H1 (cell line): ENCODE data around the gene LCE2C. TPM values are rescaled to one million over a fixed set of nuclear protein-coding genes. Genes with fewer than 3 reads are reported as not detected.

Experiments used
- polyA plus RNA-seq, 7 experiments: library from polyadenylated mRNA; depleted of rRNA in 3 of 7; stranded (reverse) in 5 of 7; unstranded in 2 of 7; fragments of >200 nt in 5 of 7; fragments of 200-250 nt in 2 of 7; gene quantifications; 1 replicate in 5 of 7; 2 replicates in 1 of 7; 4 replicates in 1 of 7; pipeline versions ENCODE4 v1.2.1 to v1.2.3, GENCODE V29; 2011 to 2013; ENCODE audit warnings: missing spikeins in 2 of 7, mixed read lengths in 2 of 7
- total RNA-seq: library from RNA; stranded (reverse); fragmentation: NEBNext Ultra II Directional; extraction: Animal tissue kit (Norgen Biotek cat#: 25700); gene quantifications from 2 replicates; pipeline ENCODE4 v1.2.1, GENCODE V29; 2021

The LCE2C gene
- total and polyA plus RNA-seq, 2 of the 8 experiments (the other 6 are each of a cell fraction or from before 2014, with no cell fraction given) = not detected

Other genes with a start within 250 kb of the LCE2C start
- not detected in 2 replicates for gene LCE5A, start 164.5 kb upstream of the LCE2C start, total RNA-seq
- not detected in 2 replicates for gene LCE5A, start 164.5 kb upstream of the LCE2C start, polyA plus RNA-seq (2011; rRNA removed)
- not detected in 2 replicates for gene CRCT1, start 160.8 kb upstream of the LCE2C start, total RNA-seq
- gene CRCT1, start 160.8 kb upstream of the LCE2C start, polyA plus RNA-seq (2011; rRNA removed) = not detected in 2 replicates
- gene LCE3E, start 108.5 kb upstream of the LCE2C start, total RNA-seq = not detected in 2 replicates
- gene LCE3E, start 108.5 kb upstream of the LCE2C start, polyA plus RNA-seq (2011; rRNA removed) = not detected in 2 replicates
- gene LCE3D, start 94.8 kb upstream of the LCE2C start, total RNA-seq = not detected in 2 replicates
- not detected in 2 replicates for gene LCE3D, start 94.8 kb upstream of the LCE2C start, polyA plus RNA-seq (2011; rRNA removed)
- gene LCE3C, start 75.0 kb upstream of the LCE2C start, total RNA-seq = not detected in 2 replicates
- not detected in 2 replicates for gene LCE3C, start 75.0 kb upstream of the LCE2C start, polyA plus RNA-seq (2011; rRNA removed)
- not detected in 2 replicates for gene LCE3B, start 61.5 kb upstream of the LCE2C start, total RNA-seq
- gene LCE3B, start 61.5 kb upstream of the LCE2C start, polyA plus RNA-seq (2011; rRNA removed) = not detected in 2 replicates
- gene LCE3A, start 52.2 kb upstream of the LCE2C start, total RNA-seq = not detected in 2 replicates
- not detected in 2 replicates for gene LCE3A, start 52.2 kb upstream of the LCE2C start, polyA plus RNA-seq (2011; rRNA removed)
- gene LCE2D, start 11.9 kb upstream of the LCE2C start, total RNA-seq = not detected in 2 replicates
- gene LCE2D, start 11.9 kb upstream of the LCE2C start, polyA plus RNA-seq (2011; rRNA removed) = not detected in 2 replicates
- not detected in 2 replicates for gene LCE2B, start 10.8 kb downstream of the LCE2C start, total RNA-seq
- not detected in 2 replicates for gene LCE2B, start 10.8 kb downstream of the LCE2C start, polyA plus RNA-seq (2011; rRNA removed)
- gene LCE2A, start 23.1 kb downstream of the LCE2C start, total RNA-seq = not detected in 2 replicates
- gene LCE2A, start 23.1 kb downstream of the LCE2C start, polyA plus RNA-seq (2011; rRNA removed) = not detected in 2 replicates
- not detected in 2 replicates for gene LCE4A, start 32.9 kb downstream of the LCE2C start, total RNA-seq
- gene LCE4A, start 32.9 kb downstream of the LCE2C start, polyA plus RNA-seq (2011; rRNA removed) = not detected in 2 replicates
- gene KPRP, start 82.7 kb downstream of the LCE2C start, total RNA-seq = not detected in 2 replicates
- gene KPRP, start 82.7 kb downstream of the LCE2C start, polyA plus RNA-seq (2011; rRNA removed) = not detected in 2 replicates
- gene LCE1F, start 99.9 kb downstream of the LCE2C start, total RNA-seq = not detected in 2 replicates
- gene LCE1F, start 99.9 kb downstream of the LCE2C start, polyA plus RNA-seq (2011; rRNA removed) = not detected in 2 replicates
- gene LCE1E, start 111.0 kb downstream of the LCE2C start, total RNA-seq = not detected in 2 replicates
- gene LCE1E, start 111.0 kb downstream of the LCE2C start, polyA plus RNA-seq (2011; rRNA removed) = not detected in 2 replicates
- gene LCE1D, start 121.4 kb downstream of the LCE2C start, total RNA-seq = not detected in 2 replicates
- not detected in 2 replicates for gene LCE1D, start 121.4 kb downstream of the LCE2C start, polyA plus RNA-seq (2011; rRNA removed)
- not detected in 2 replicates for gene LCE1C, start 131.4 kb downstream of the LCE2C start, total RNA-seq
- not detected in 2 replicates for gene LCE1C, start 131.4 kb downstream of the LCE2C start, polyA plus RNA-seq (2011; rRNA removed)
- not detected in 2 replicates for gene LCE1B, start 136.7 kb downstream of the LCE2C start, total RNA-seq
- gene LCE1B, start 136.7 kb downstream of the LCE2C start, polyA plus RNA-seq (2011; rRNA removed) = not detected in 2 replicates
- not detected in 2 replicates for gene LCE1A, start 152.2 kb downstream of the LCE2C start, total RNA-seq
- not detected in 2 replicates for gene LCE1A, start 152.2 kb downstream of the LCE2C start, polyA plus RNA-seq (2011; rRNA removed)
- gene LCE6A, start 167.6 kb downstream of the LCE2C start, total RNA-seq = not detected in 2 replicates
- not detected in 2 replicates for gene LCE6A, start 167.6 kb downstream of the LCE2C start, polyA plus RNA-seq (2011; rRNA removed)
- gene LCE7A, start 184.7 kb downstream of the LCE2C start, total RNA-seq = not detected in 2 replicates
- not detected in 2 replicates for gene LCE7A, start 184.7 kb downstream of the LCE2C start, polyA plus RNA-seq (2011; rRNA removed)
- not detected in 2 replicates for gene SMCP, start 203.0 kb downstream of the LCE2C start, total RNA-seq
- gene SMCP, start 203.0 kb downstream of the LCE2C start, polyA plus RNA-seq (2011; rRNA removed) = not detected in 2 replicates
- not detected in 2 replicates for gene IVL, start 233.3 kb downstream of the LCE2C start, total RNA-seq
- gene IVL, start 233.3 kb downstream of the LCE2C start, polyA plus RNA-seq (2011; rRNA removed) = not detected in 2 replicates